ENCODE measurements around the gene ZBTB32. TPM values are rescaled to one million over a fixed set of nuclear protein-coding genes. Genes with fewer than 3 reads are reported as not detected.
A peak's percentile ranks its signal among the peaks of the same experiment; 100 is the strongest.

ZBTB32 gene
- total RNA-seq, 1 donor from 2014 or later: not detected

DNA sequence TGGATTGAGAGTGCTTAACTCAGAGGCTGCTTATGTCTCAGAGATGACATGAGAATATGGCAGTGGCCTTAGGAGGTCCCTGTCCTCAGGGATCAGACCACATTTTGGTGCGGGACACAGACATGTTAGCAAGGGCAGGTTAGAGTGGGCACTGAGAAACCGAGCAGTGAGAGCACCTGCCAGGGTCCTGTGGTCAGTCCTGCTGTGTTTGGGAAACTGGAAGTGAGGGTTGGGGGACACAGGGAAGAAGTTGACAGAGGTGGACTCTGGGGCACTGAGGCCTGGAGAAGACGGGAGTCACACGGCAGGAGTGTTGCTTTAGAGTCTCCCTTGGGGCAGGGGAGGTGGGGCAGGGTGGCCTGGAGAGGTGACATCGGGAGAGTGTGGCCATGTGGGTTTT is 30.5 kb downstream of the ZBTB32 start:
- peak overlapping the region; percentile 44 for H3K4me3 Mint-ChIP-seq
- DNase-seq (ENCODE audit: low read depth, low spot score): no peak
- no peaks in the 10 kb centered on the region for H3K27me3 Mint-ChIP-seq (ENCODE audit: low read depth)
- no peak for TF ChIP-seq CTCF (conservative IDR thresholded peaks at IDR 0.05)
- H3K27ac Mint-ChIP-seq (ENCODE audit: unreplicated experiment): no peak overlapping the region
- peaks cover 13% of the 10 kb centered on the region for H3K36me3 Mint-ChIP-seq (ENCODE audit: low read depth)
- H3K4me1 Mint-ChIP-seq: no peaks in the 10 kb centered on the region
- H3K9me3 Mint-ChIP-seq: no peaks in the 10 kb centered on the region

DNA sequence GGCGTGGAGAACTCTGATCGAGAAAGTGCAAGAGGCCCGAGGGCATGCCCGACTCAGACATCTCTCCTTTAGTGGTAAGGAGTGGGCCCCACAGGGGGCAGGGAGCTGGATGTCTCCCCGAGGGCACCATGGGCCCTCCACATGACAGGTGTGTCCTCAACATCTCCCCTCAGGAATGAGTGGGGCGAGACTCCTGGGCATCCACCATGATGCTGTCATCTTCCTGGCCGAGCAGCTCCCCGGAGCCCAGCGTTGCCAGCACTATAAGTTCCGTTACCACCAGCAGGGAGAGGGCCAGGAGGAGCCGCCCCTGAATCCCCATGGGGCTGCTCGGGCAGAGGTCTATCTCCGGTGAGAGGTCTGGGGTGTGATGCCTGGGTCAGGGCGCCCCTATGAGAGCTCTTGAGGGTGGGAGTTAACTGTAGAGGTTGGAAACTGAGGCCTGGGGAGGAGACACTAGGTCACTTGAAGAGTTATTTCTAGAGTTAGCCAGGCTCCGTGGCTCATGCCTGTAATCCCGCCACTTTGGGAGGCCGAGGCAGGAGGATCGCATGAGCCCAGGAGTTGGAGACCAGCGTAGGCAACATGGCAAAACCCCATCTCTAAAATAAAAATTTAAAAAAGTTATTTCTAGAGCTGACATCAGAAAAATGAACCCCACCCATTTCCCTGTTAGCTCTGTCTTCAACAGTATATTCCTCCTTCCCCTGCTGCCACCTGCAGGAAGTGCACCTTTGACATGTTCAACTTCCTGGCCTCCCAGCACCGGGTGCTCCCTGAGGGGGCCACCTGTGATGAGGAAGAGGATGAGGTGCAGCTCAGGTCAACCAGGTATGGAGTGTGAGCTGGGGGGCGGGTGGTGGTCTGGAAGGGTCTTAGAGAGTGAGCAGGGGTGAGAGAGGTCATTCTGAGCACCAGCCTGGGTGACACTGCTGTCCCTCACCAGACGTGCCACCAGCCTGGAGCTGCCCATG is 32.8 kb downstream of the ZBTB32 start:
- DNase-seq (ENCODE audit: low read depth, low spot score): no peak
- peak; percentile 34 for TF ChIP-seq CTCF (conservative IDR thresholded peaks at IDR 0.05)
- no peak overlapping the region for H3K27ac Mint-ChIP-seq (ENCODE audit: unreplicated experiment)
- peak overlapping the region; percentile 61 for H3K4me3 Mint-ChIP-seq
- H3K9me3 Mint-ChIP-seq: no peaks in the 10 kb centered on the region
- H3K4me1 Mint-ChIP-seq: peaks cover 11% of the 10 kb centered on the region
- peaks cover 9% of the 10 kb centered on the region for H3K36me3 Mint-ChIP-seq (ENCODE audit: low read depth)
- peaks cover 4% of the 10 kb centered on the region for H3K27me3 Mint-ChIP-seq (ENCODE audit: low read depth)

DNA sequence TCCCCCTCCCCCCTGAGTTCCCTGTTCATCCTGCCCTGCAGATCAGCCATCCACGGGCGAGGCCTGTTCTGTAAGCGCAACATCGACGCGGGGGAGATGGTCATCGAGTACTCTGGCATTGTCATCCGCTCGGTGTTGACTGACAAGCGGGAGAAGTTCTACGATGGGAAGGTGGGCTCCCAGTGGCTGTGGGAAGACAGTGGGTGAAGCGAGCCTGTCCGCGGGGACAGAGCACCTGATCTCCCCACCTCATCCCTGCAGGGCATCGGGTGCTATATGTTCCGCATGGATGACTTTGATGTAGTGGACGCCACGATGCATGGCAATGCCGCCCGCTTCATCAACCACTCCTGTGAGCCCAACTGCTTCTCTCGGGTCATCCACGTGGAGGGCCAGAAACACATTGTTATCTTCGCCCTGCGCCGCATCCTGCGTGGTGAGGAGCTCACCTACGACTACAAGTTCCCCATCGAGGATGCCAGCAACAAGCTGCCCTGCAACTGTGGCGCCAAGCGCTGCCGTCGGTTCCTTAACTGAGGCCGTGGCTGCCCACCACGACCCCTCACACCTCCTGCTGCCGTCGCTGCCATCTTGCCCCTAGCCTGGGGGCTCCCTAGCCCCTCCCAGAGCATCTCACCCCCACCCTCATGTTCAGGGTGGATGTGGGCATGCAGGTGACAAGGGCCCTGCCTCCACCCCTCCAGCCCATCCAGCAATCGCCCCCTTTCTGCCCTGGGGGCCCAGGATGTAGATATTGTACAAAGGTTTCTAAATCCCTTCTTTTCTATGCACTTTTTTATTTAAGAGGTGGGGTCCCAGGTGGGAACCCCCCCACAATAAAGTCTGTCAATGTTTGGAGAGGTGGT is 33.9 kb downstream of the ZBTB32 start:
- no peak for DNase-seq (ENCODE audit: low read depth, low spot score)
- peak overlapping the region; percentile 89 for H3K4me3 Mint-ChIP-seq
- TF ChIP-seq CTCF (conservative IDR thresholded peaks at IDR 0.05): no peak
- peaks cover 15% of the 10 kb centered on the region for H3K4me1 Mint-ChIP-seq
- H3K27me3 Mint-ChIP-seq (ENCODE audit: low read depth): peaks cover 4% of the 10 kb centered on the region
- no peak overlapping the region for H3K27ac Mint-ChIP-seq (ENCODE audit: unreplicated experiment)
- H3K36me3 Mint-ChIP-seq (ENCODE audit: low read depth): peaks cover 10% of the 10 kb centered on the region
- no peaks in the 10 kb centered on the region for H3K9me3 Mint-ChIP-seq

- Mint-ChIP-seq H3K27me3 (ENCODE audit: low read depth) (peaks cover 4% of the 10 kb centered on the region), H3K4me3 (peak overlapping the region; percentile 89), H3K36me3 (ENCODE audit: low read depth) (peaks cover 10% of the 10 kb centered on the region), H3K4me1 (peaks cover 15% of the 10 kb centered on the region), H3K27ac (ENCODE audit: unreplicated experiment) (no peak overlapping the region), H3K9me3 (no peaks in the 10 kb centered on the region)
- TF ChIP-seq CTCF (conservative IDR thresholded peaks at IDR 0.05): no peak
- no peak for DNase-seq (ENCODE audit: low read depth, low spot score)
Observed at GRCh38 chr19:35738887-35739229, 34.5 kb downstream of the ZBTB32 start.

GRCh38 chr19:35739275-35740107 is 35.1 kb downstream of the ZBTB32 start:
- H3K4me1 Mint-ChIP-seq: peaks cover 19% of the 10 kb centered on the region
- DNase-seq (ENCODE audit: low read depth, low spot score): no peak
- no peak for TF ChIP-seq CTCF (conservative IDR thresholded peaks at IDR 0.05)

More at GRCh38 chr19:35739275-35740107, 35.1 kb downstream of the ZBTB32 start:
- Mint-ChIP-seq H3K27me3 (ENCODE audit: low read depth) (peaks cover 4% of the 10 kb centered on the region), H3K36me3 (ENCODE audit: low read depth) (peaks cover 7% of the 10 kb centered on the region), H3K4me3 (peak overlapping the region; percentile 89), H3K27ac (ENCODE audit: unreplicated experiment) (no peak overlapping the region), H3K9me3 (no peaks in the 10 kb centered on the region)

Measured in neural crest cell (in vitro differentiated cells).